ENCODE results near the gene ANK2.

DNA sequence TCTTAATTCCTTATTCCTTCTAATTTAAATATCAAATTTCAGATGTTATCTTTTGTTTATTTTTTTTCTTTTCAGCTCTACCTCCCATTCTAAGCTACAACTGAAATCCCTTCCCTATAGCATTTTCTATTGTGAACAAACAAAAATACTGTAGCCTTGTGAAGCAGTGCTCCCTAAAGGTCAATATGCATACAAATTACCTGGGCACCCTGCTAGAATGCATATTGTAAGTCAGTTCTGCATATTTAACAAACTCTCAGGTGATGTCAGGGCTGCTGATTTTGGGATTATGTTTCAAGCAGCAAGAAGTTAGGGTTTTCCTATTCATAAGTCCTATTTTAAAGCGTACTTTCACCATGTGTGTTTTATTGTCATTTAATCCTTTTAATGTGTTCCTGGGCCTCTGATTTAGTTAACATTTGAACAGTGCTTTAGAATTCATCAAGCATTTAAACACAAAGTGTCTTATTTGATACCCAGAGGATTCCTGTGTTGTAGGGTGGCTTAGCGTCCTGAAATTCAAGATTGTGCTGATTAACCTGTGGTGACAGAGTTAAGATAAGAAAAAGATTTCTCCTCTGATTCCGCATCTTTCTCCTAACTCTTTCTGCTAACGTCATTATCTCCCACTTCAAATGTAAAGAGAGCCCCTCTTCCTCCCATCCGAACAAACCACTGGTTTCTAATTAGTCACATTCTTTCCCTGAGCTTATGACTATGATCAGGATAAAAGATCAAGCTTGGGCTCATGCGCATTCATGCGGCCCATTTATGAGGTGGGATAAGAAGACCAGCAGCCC lies 221.3 kb downstream of the ANK2 start:
- TF ChIP-seq, protein P1, sequence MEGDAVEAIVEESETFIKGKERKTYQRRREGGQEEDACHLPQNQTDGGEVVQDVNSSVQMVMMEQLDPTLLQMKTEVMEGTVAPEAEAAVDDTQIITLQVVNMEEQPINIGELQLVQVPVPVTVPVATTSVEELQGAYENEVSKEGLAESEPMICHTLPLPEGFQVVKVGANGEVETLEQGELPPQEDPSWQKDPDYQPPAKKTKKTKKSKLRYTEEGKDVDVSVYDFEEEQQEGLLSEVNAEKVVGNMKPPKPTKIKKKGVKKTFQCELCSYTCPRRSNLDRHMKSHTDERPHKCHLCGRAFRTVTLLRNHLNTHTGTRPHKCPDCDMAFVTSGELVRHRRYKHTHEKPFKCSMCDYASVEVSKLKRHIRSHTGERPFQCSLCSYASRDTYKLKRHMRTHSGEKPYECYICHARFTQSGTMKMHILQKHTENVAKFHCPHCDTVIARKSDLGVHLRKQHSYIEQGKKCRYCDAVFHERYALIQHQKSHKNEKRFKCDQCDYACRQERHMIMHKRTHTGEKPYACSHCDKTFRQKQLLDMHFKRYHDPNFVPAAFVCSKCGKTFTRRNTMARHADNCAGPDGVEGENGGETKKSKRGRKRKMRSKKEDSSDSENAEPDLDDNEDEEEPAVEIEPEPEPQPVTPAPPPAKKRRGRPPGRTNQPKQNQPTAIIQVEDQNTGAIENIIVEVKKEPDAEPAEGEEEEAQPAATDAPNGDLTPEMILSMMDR (IDR thresholded peaks at IDR 0.05), result no peak
- TF ChIP-seq POLR2A (IDR thresholded peaks at IDR 0.05), result no peak
